Spleen (tissue), 7 donors: ENCODE results near the gene ABCB8.
"Not testable (repeated sequence)": the region's sequence is repeated elsewhere in the genome, so short reads cannot be mapped to it uniquely, and the experiment has no call there.

Source experiments
- POLR2A ChIP-seq, 3 donors: fragments of 450-650 bp; IDR thresholded peaks; one replicate each; pipeline ENCODE4 v1.5.1; 2017; ENCODE audit warnings: antibody characterized with exemption in 3 of 3, mild to moderate bottlenecking in 1 of 3
- POLR2AphosphoS5 ChIP-seq, 3 donors: sonication (generic); formaldehyde crosslinking; IDR thresholded peaks; one replicate each; pipeline ENCODE4 v1.5.1; 2017; ENCODE audit warnings: antibody characterized with exemption in 3 of 3
- TF ChIP-seq, protein P1 (sequence below), 11 experiments: fragments of 200-600 bp in 7 of 11; fragments of 450-650 bp in 4 of 11; sonication (generic) in 4 of 11; IDR thresholded peaks in 8 of 11; conservative IDR thresholded peaks in 3 of 11; 1 replicate in 7 of 11; 2 replicates in 4 of 11; pipeline versions ENCODE4 v1.4.0 to v1.8.0; 2016 to 2021; ENCODE audit warnings: antibody characterized with exemption in 11 of 11, inconsistent platforms in 4 of 11, mild to moderate bottlenecking in 1 of 11
- donor health status: DM: no; HTN: no; CAD: no; lungs with moderate emphysema.
- donor health status: DM: no; HTN: no; CAD: no.
- donor health status: DM: no; HTN: no; CAD: no.

DNA sequence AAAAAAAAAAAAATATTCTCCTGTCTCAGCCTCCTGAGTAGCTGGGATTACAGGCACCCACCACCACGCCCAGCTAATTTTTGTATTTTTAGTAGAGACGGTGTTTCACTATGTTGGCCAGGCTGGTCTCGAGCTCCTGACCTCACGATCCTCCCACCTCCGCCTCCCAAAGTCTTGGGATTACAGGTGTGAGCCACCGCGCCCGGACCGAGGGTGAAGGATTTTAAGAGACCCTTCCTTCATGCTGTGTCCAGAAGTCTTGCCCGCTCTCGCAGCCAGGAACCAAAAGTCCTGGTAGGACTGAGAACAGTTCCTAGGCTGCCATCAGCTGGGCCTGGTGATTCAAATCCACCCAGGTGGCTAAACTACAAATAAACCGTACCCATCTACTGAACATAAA, 16.6 kb upstream of the ABCB8 start:
- TF ChIP-seq POLR2AphosphoS5, POLR2A (IDR thresholded peaks at IDR 0.05): not testable (repeated sequence)
- TF ChIP-seq, protein P1, sequence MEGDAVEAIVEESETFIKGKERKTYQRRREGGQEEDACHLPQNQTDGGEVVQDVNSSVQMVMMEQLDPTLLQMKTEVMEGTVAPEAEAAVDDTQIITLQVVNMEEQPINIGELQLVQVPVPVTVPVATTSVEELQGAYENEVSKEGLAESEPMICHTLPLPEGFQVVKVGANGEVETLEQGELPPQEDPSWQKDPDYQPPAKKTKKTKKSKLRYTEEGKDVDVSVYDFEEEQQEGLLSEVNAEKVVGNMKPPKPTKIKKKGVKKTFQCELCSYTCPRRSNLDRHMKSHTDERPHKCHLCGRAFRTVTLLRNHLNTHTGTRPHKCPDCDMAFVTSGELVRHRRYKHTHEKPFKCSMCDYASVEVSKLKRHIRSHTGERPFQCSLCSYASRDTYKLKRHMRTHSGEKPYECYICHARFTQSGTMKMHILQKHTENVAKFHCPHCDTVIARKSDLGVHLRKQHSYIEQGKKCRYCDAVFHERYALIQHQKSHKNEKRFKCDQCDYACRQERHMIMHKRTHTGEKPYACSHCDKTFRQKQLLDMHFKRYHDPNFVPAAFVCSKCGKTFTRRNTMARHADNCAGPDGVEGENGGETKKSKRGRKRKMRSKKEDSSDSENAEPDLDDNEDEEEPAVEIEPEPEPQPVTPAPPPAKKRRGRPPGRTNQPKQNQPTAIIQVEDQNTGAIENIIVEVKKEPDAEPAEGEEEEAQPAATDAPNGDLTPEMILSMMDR (IDR thresholded peaks at IDR 0.05 in 8 of 11, conservative IDR thresholded peaks at IDR 0.05 in 3 of 11) = not testable (repeated sequence)
